ENCODE results near the gene ELOVL5.

GRCh38 chr6:53360093-53360912, 11.6 kb upstream of the ELOVL5 start:
- no peak for TF ChIP-seq POLR2A (IDR thresholded peaks at IDR 0.05)
- TF ChIP-seq, protein P1, sequence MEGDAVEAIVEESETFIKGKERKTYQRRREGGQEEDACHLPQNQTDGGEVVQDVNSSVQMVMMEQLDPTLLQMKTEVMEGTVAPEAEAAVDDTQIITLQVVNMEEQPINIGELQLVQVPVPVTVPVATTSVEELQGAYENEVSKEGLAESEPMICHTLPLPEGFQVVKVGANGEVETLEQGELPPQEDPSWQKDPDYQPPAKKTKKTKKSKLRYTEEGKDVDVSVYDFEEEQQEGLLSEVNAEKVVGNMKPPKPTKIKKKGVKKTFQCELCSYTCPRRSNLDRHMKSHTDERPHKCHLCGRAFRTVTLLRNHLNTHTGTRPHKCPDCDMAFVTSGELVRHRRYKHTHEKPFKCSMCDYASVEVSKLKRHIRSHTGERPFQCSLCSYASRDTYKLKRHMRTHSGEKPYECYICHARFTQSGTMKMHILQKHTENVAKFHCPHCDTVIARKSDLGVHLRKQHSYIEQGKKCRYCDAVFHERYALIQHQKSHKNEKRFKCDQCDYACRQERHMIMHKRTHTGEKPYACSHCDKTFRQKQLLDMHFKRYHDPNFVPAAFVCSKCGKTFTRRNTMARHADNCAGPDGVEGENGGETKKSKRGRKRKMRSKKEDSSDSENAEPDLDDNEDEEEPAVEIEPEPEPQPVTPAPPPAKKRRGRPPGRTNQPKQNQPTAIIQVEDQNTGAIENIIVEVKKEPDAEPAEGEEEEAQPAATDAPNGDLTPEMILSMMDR (IDR thresholded peaks at IDR 0.05): no peak
- no peak for TF ChIP-seq POLR2AphosphoS5 (IDR thresholded peaks at IDR 0.05)
